Caki2 (cell line): ENCODE measurements around the gene HOXB9. TPM values are rescaled to one million over a fixed set of nuclear protein-coding genes. Genes with fewer than 3 reads are reported as not detected.

Source experiments
- DNase-seq: peaks from one replicate; pipeline ENCODE4 v3.0.0-alpha.2; 2015; ENCODE audit warnings: low read depth
- in situ Hi-C: cut with HindIII; loops from 2 replicates; pipeline ENCODE4 v1.10.0; 2016; ENCODE audit warnings: low sequenced_read_pairs, low pct_unique_long_range_greater_than_20kb, mixed read lengths
- total RNA-seq: library from RNA; depleted of rRNA; stranded (reverse); fragments of >200 nt; shearing (Covaris generic); gene quantifications from 2 replicates; pipeline ENCODE4 v1.2.3, GENCODE V29; 2014; ENCODE audit warnings: low replicate concordance; rRNA removed

The HOXB9 gene
- total RNA-seq, 1 experiment from 2014 or later: 2.1 TPM

- DNase-seq: no peak
- in situ Hi-C loops: no loop called here
Measured at GRCh38 chr17:48578616-48579470, 47.3 kb downstream of the HOXB9 start.

GRCh38 chr17:48577946-48578615 lies 48.1 kb downstream of the HOXB9 start, which contains the start of gene HOXB4:
Gene HOXB4 (minus strand): TSS chr17:48578350. CDS start chr17:48578319, 31 bp downstream.
- in situ Hi-C loops: no loop called here
- peak; percentile 61 for DNase-seq

GRCh38 chr17:48577330-48577945 lies 48.7 kb downstream of the HOXB9 start:
- no peak for DNase-seq
- in situ Hi-C loops: no loop called here

GRCh38 chr17:48576479-48577309 lies 49.5 kb downstream of the HOXB9 start:
- in situ Hi-C loops: no loop called here
- DNase-seq: no peak

- no peak for DNase-seq
- in situ Hi-C loops: no loop called here
Measured at GRCh38 chr17:48575673-48576478, 50.3 kb downstream of the HOXB9 start.

GRCh38 chr17:48575066-48575582 lies 51.0 kb downstream of the HOXB9 start:
- DNase-seq: no peak
- in situ Hi-C loops: no loop called here

- in situ Hi-C loops: no loop called here
- no peak for DNase-seq
Measured at GRCh38 chr17:48574505-48575065, 51.6 kb downstream of the HOXB9 start.

GRCh38 chr17:48571826-48572417 lies 54.2 kb downstream of the HOXB9 start:
- in situ Hi-C loops: no loop called here
- DNase-seq: no peak

Other genes with a start within 250 kb of the HOXB9 start
- gene SKAP1, start 196.1 kb downstream of the HOXB9 start, total RNA-seq: 0.88 TPM in 1 of 2 replicates, not detected in the other
- gene HOXB1, start 95.3 kb downstream of the HOXB9 start, total RNA-seq: not detected in 2 replicates
- 8.4 and 13.5 TPM in 2 replicates for gene HOXB2, start 81.2 kb downstream of the HOXB9 start, total RNA-seq
- 2.6 and 2.7 TPM in 2 replicates for gene HOXB4, start 48.0 kb downstream of the HOXB9 start, total RNA-seq
- 1.1 and 15.0 TPM in 2 replicates for gene HOXB3, start 36.1 kb downstream of the HOXB9 start, total RNA-seq
- not detected in 2 replicates for gene HOXB5, start 32.6 kb downstream of the HOXB9 start, total RNA-seq
- 5.4 and 8.7 TPM in 2 replicates for gene HOXB6, start 21.4 kb downstream of the HOXB9 start, total RNA-seq
- gene HOXB7, start 15.3 kb downstream of the HOXB9 start, total RNA-seq: 21.5 and 29.0 TPM in 2 replicates
- gene HOXB8, start 11.1 kb downstream of the HOXB9 start, total RNA-seq: 0.47 TPM in 1 of 2 replicates, not detected in the other
- not detected in 2 replicates for gene PRAC1, start 96.2 kb upstream of the HOXB9 start, total RNA-seq
- gene PRAC2, start 96.8 kb upstream of the HOXB9 start, total RNA-seq: not detected in 2 replicates
- 6.5 and 6.9 TPM in 2 replicates for gene HOXB13, start 102.4 kb upstream of the HOXB9 start, total RNA-seq
- gene TTLL6, start 190.9 kb upstream of the HOXB9 start, total RNA-seq: 0.34 TPM in 1 of 2 replicates, not detected in the other
- 24.8 and 38.5 TPM in 2 replicates for gene CALCOCO2, start 204.7 kb upstream of the HOXB9 start, total RNA-seq